Measurements from ENCODE around the gene COL4A5.

- TF ChIP-seq POLR2AphosphoS5 (IDR thresholded peaks at IDR 0.05; ENCODE audit: low read depth, low read length), result no peak
- no peak for TF ChIP-seq POLR2A (IDR thresholded peaks at IDR 0.05; ENCODE audit: low read depth, low read length)
- no peak for TF ChIP-seq TAF1 (IDR thresholded peaks at IDR 0.05; ENCODE audit: borderline replicate concordance, low read depth, low read length)
These were observed 225.1 kb downstream of the COL4A5 start for GRCh38 chrX:108664701-108665100.
